Measurements from ENCODE around the gene TRIO.

TRIO gene

GRCh38 chr5:14286574-14287421 lies 143.7 kb downstream of the TRIO start:
- DNase-seq (ENCODE audit: extremely low read depth, low read depth): no peak
- TF ChIP-seq, protein P1, sequence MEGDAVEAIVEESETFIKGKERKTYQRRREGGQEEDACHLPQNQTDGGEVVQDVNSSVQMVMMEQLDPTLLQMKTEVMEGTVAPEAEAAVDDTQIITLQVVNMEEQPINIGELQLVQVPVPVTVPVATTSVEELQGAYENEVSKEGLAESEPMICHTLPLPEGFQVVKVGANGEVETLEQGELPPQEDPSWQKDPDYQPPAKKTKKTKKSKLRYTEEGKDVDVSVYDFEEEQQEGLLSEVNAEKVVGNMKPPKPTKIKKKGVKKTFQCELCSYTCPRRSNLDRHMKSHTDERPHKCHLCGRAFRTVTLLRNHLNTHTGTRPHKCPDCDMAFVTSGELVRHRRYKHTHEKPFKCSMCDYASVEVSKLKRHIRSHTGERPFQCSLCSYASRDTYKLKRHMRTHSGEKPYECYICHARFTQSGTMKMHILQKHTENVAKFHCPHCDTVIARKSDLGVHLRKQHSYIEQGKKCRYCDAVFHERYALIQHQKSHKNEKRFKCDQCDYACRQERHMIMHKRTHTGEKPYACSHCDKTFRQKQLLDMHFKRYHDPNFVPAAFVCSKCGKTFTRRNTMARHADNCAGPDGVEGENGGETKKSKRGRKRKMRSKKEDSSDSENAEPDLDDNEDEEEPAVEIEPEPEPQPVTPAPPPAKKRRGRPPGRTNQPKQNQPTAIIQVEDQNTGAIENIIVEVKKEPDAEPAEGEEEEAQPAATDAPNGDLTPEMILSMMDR (IDR thresholded peaks at IDR 0.05; ENCODE audit: low read depth, low read length): no peak

- TF ChIP-seq, protein P1 (IDR thresholded peaks at IDR 0.05; ENCODE audit: low read depth, low read length): no peak
- DNase-seq (ENCODE audit: extremely low read depth, low read depth): no peak
Measured at GRCh38 chr5:14292766-14293658, 149.9 kb downstream of the TRIO start.

DNA sequence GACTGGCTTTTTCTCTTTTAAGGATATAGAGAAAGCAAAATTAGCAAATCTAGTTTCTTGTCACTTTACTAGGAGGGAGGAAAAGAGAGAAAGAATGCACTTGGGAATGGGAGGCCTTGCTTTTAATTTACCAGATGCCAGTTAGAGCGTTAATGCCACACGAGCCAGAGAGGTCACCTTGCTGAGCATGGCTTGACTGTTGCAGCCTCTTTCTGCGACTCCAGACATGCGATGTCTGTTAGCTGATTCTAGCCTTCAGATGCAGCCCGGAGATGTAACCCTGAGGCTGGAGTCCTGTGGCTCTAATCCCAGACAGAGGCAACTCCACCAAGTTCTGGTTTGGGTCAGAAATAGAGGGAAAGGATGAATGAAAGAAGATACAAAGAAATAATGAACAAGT lies 152.5 kb downstream of the TRIO start:
- DNase-seq (ENCODE audit: extremely low read depth, low read depth): no peak
- TF ChIP-seq, protein P1 (IDR thresholded peaks at IDR 0.05; ENCODE audit: low read depth, low read length): no peak

GRCh38 chr5:14296533-14297331 lies 153.6 kb downstream of the TRIO start:
- DNase-seq (ENCODE audit: extremely low read depth, low read depth): no peak
- TF ChIP-seq, protein P1 (IDR thresholded peaks at IDR 0.05; ENCODE audit: low read depth, low read length): no peak

- TF ChIP-seq, protein P1 (IDR thresholded peaks at IDR 0.05; ENCODE audit: low read depth, low read length): no peak
- DNase-seq (ENCODE audit: extremely low read depth, low read depth): no peak
Measured at GRCh38 chr5:14297697-14298096, 154.6 kb downstream of the TRIO start.

- TF ChIP-seq, protein P1 (IDR thresholded peaks at IDR 0.05; ENCODE audit: low read depth, low read length): no peak
Measured at GRCh38 chr5:14298126-14298847, 155.1 kb downstream of the TRIO start.

More at GRCh38 chr5:14298126-14298847, 155.1 kb downstream of the TRIO start:
- peak; percentile 16 for DNase-seq (ENCODE audit: extremely low read depth, low read depth)

Measured in AG09319 (cell line).